Umbilical cord (tissue), 2 donors: ENCODE measurements around the gene GNB3. TPM values are rescaled to one million over a fixed set of nuclear protein-coding genes. Genes with fewer than 3 reads are reported as not detected.
"Not testable (repeated sequence)": the region's sequence is repeated elsewhere in the genome, so short reads cannot be mapped to it uniquely, and the experiment has no call there.

ENCODE experiments used
- DNase-seq: peaks from one replicate; pipeline ENCODE4 v3.0.0-alpha.2; 2015; ENCODE audit warnings: low spot score
- total RNA-seq: library from RNA; depleted of rRNA; stranded (reverse); fragments of >200 nt; gene quantifications from one replicate; pipeline ENCODE4 v1.2.3, GENCODE V29; 2014; ENCODE audit warnings: low replicate concordance; ENCODE audit not compliant: insufficient read depth

Gene GNB3
- total RNA-seq, 1 donor from 2014 or later = 2.4 TPM

DNA sequence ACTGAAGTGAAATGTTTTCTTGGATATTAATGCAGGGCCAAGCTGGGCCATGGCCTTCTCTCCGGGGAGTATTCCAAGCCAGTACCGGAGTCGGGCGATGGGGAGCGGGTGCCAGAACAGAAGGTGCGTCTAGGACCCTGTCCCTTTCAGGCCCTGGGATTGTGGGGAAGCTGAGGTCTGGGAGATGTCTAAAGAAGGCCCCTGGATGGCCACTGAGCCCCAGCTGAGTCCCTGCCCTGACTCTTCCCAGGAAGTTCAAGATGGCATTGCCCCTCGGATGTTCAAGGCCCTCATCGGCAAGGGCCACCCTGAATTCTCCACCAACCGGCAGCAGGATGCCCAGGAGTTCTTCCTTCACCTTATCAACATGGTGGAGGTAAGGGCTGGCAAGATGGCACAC lies 19.4 kb downstream of the GNB3 start:
- no peak for DNase-seq

DNA sequence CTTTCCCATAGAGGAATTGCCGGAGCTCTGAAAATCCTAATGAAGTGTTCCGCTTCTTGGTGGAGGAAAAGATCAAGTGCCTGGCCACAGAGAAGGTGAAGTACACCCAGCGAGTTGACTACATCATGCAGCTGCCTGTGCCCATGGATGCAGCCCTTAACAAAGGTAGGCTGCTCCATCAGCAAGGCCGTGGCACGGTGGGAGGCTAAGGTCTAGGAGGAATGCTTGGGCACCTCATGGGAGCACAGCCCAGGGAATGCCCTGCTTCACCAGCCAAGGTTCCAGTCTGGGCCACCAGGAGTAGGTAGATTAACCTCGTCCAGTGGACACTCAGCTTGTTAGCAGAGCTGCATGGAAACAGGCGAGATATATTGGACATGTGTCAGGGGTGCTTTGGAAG lies 20.2 kb downstream of the GNB3 start:
- no peak for DNase-seq

DNA sequence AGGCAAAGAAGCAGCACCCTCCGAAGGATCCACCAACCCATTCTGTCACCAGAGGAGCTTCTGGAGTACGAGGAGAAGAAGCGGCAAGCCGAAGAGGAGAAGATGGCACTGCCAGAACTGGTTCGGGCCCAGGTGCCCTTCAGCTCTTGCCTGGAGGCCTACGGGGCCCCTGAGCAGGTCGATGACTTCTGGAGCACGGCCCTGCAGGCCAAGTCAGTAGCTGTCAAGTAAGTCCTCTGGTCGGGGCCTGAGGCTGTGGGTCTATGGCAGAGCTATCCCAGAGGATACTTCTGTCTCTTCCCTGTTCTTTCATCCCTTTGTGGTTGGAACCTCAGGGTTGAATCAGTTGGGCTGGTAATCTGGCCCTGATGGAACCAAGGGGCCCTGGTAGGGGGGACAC lies 20.7 kb downstream of the GNB3 start:
- no peak for DNase-seq

- no peak for DNase-seq
These were observed 22.3 kb downstream of the GNB3 start for GRCh38 chr12:6863033-6863432.

DNA sequence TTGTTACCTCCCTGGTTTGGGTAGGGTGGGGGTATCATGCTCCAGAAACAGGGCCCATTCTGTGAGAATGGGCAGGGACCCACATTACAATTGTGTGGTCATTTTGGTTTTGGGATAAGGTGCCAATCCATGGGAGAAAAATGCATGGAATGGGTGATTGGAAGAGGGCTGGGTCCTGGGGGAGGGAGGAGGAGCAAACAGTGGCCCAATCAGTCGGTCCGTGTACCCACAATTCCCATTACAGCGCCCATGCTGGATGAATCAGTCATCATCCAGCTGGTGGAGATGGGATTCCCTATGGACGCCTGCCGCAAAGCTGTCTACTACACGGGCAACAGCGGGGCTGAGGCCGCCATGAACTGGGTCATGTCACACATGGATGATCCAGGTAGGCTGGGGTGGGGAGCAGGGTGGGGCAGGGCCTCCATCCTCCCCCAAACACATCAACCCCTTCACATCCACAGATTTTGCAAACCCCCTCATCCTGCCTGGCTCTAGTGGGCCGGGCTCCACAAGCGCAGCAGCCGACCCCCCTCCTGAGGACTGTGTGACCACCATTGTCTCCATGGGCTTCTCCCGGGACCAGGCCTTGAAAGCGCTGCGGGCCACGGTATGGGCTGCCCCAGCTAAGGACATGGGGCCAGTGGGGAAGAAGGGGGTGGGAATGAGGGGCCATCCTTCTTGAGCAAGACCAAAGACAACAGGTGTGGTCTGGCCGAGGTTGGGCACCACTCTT lies 23.0 kb downstream of the GNB3 start:
- DNase-seq = no peak

DNA sequence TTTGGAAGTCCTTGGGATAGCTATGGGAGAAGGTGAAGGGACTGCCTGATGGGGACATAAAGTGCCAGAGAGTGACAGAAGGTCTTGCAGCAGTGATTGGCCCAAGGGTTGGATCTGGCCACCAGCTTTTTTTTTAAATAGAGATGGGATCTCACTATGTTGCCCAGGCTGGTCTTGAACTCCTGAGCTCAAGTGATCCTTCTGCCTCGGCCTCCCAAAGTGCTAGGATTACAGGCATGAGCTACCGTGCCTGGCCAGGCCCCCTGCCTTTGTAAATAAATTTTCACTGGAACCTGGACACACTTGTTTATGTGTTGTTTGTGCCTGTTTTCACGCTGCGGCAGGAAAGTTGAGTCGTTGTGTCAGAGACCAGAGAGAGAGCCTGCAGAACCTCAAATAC lies 24.6 kb downstream of the GNB3 start:
- DNase-seq = not testable (repeated sequence)

DNA sequence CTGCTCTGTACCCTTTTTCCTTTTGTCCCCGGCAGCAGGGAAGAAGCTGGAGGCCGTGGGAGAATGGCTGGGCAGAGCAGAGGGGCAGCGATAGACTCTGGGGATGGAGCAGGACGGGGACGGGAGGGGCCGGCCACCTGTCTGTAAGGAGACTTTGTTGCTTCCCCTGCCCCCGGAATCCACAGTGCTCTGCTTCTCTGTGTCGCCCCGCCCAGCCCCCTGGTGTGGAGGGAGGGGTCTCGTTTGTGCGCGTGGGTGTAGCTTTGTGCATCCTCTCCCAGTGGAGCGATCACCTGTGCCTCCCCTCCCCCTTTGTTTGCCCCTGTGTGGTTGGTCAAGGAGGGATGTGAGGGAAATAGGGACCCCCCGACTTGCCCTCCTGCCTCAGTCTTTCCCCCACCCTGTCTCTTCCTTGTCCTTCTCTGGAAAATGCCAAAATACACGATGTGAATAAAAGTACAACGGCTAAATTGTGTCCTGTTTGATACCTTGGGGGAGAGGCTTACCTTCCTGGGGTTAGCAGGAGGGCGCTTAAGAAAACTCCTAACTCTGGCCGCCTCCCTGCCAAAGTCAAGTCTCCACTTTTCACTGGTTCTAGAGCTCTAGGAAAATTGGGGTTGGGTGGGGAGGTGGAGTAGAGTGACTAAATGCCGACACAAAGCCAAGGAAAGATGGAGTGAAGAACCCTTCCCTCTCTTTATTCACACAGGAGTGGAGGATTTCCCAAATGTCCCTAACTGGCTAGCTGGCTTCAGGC lies 25.6 kb downstream of the GNB3 start:
- no peak for DNase-seq

DNA sequence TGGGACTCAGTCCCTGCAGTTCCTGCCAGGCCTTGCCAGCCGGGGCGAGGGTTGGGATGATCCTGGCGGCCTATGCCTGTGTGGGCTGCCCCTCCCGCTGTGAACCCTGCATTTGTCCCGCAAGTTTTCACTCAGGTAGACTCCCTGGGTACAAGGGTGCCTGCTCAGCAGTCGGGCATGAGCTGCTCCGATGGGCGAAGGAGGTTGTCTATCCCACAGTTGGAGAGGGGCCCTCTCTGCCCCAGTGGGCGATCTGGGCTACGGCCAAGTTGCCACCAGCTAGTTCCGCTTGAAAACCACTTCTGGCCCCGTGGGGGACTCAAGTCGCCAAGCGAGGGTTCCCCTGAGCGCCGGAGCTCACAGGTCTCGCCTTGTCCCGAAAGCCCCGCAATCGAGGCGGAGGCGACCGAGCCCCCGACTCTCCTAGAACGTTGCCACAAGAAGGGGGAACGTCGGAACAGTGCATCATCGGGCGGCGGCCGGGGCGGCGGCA lies 26.2 kb downstream of the GNB3 start:
- DNase-seq = no peak

GRCh38 chr12:6867413-6868210 lies 26.9 kb downstream of the GNB3 start, which contains the start of gene TPI1:
TPI1 (plus strand) TSS chr12:6867531; CDS start chr12:6867567, 36 bp downstream.
- peak; percentile 82 for DNase-seq

- DNase-seq = peak; percentile 20
These were observed 27.7 kb downstream of the GNB3 start for GRCh38 chr12:6868211-6869048.

GRCh38 chr12:6869049-6870021 lies 28.6 kb downstream of the GNB3 start:
- peak; percentile 82 for DNase-seq

GRCh38 chr12:6870304-6870703 lies 29.6 kb downstream of the GNB3 start:
- DNase-seq = not testable (repeated sequence)

GRCh38 chr12:6871052-6871957 lies 30.6 kb downstream of the GNB3 start:
- DNase-seq = peak; percentile 50

- peak; percentile 83 for DNase-seq
These were observed 31.6 kb downstream of the GNB3 start for GRCh38 chr12:6872073-6873048.

DNA sequence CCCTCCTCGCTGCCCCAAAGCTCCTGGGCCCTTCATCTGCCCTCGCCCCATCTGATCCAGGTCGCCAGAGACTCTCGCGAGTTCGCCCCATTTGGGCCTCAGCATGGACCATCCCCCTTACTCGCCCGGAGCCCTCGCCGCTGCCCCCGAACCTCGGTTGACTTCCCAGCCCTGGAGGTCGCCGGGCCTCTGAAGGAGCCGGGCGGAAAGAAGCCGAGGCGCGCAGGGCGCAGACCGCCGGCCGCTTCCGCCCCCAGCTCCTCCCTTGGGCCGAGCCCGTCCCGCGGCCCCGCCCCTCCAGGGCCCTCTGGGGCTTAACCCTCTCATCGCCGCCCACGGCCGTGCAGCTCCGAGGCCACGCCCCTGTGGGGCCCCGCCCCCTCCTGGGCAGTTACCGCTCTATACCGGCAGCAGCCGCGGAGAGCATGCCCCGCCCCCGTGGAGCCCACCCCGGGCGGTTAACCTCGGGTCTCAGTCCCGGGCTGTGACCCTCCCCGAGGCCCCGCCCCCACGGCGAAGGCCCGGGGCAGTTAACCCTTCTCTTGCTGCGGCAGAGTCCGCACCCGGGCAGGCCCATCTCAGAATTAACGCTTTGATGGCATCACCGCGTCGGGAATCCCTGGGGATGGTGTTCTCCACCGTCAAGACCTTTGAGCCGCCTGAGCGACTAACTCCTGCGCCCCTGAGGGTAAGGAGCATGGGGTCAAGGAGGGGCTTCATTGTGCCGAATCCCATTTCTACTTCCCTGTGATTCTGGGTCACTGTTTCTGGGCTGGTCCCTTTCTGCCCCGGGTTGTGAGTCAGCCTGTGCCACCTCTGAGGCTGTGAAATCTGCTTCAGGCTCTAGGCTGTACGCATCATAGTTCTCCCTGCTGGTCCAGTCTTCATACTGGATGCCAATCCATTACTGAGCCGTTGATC lies 32.6 kb downstream of the GNB3 start, which contains the start of gene SPSB2:
Gene SPSB2 (minus strand): TSS at position 210 of the 921 bp plus-strand sequence. CDS start 402 bp downstream, outside the sequence.
- peak; percentile 98 for DNase-seq

GRCh38 chr12:6874015-6874368 lies 33.3 kb downstream of the GNB3 start:
- DNase-seq = not testable (repeated sequence)
